ENCODE data around the gene RGS6. TPM values are rescaled to one million over a fixed set of nuclear protein-coding genes. Genes with fewer than 3 reads are reported as not detected.

RGS6 gene
- total RNA-seq, 4 donors from 2014 or later, result 7.6 to 25.3 (median 17.2) TPM

- H3K36me3 ChIP-seq, result no peaks in the 10 kb centered on the region
- H3K4me1 ChIP-seq, result peaks cover 10 to 15% of the 10 kb centered on the region in 2 donors
- TF ChIP-seq POLR2A (IDR thresholded peaks at IDR 0.05), result no peak
- no peak for TF ChIP-seq CTCF (IDR thresholded peaks at IDR 0.05)
- intact Hi-C loops (cut with DNase I), result no loop called here
- no peak overlapping the region for H3K4me3 ChIP-seq (replicated peaks in 1 of 3)
- no peak overlapping the region for H3K27ac ChIP-seq
- H3K9me3 ChIP-seq, result no peaks in the 10 kb centered on the region
- H3K27me3 ChIP-seq, result no peaks in the 10 kb centered on the region
- DNase-seq, result no peak
- WGBS, 2 donors, result 91 to 94% methylated on average over 8 of the region's 8 CpGs
Observed at GRCh38 chr14:71960494-71961353, 28.5 kb downstream of the RGS6 start.

- Histone ChIP-seq H3K9me3 (no peaks in the 10 kb centered on the region), H3K36me3 (no peaks in the 10 kb centered on the region), H3K27ac (no peak overlapping the region), H3K27me3 (no peaks in the 10 kb centered on the region), H3K4me3 (replicated peaks in 1 of 3) (no peak overlapping the region), H3K4me1 (peaks cover 10 to 15% of the 10 kb centered on the region in 2 donors)
- DNase-seq, result no peak
- TF ChIP-seq CTCF (IDR thresholded peaks at IDR 0.05) (no peak), POLR2A (IDR thresholded peaks at IDR 0.05) (no peak)
- intact Hi-C loops (cut with DNase I), result no loop called here
- 68% methylated on average over 4 of the region's 4 CpGs for WGBS, 2 donors
Observed at GRCh38 chr14:71961972-71962371, 29.7 kb downstream of the RGS6 start.

GRCh38 chr14:71964716-71965115 is 32.5 kb downstream of the RGS6 start:
- H3K4me1 ChIP-seq, result peaks cover 0 to 3% of the 10 kb centered on the region in 2 donors
- no peaks in the 10 kb centered on the region for H3K36me3 ChIP-seq
- H3K27ac ChIP-seq, result no peak overlapping the region
- H3K27me3 ChIP-seq, result no peaks in the 10 kb centered on the region
- no peak overlapping the region for H3K4me3 ChIP-seq (replicated peaks in 1 of 3)
- intact Hi-C loops (cut with DNase I), result no loop called here
- no peaks in the 10 kb centered on the region for H3K9me3 ChIP-seq
- WGBS, 2 donors, result 56 to 62% methylated on average over 7 of the region's 7 CpGs
- no peak for DNase-seq
- TF ChIP-seq POLR2A (IDR thresholded peaks at IDR 0.05) (no peak), CTCF (IDR thresholded peaks at IDR 0.05) (no peak)

GRCh38 chr14:71966528-71966927 is 34.3 kb downstream of the RGS6 start:
- intact Hi-C loops (cut with DNase I), result no loop called here
- Histone ChIP-seq H3K27me3 (no peaks in the 10 kb centered on the region), H3K27ac (no peak overlapping the region), H3K9me3 (no peaks in the 10 kb centered on the region), H3K4me1 (no peaks in the 10 kb centered on the region), H3K4me3 (replicated peaks in 1 of 3) (no peak overlapping the region), H3K36me3 (no peaks in the 10 kb centered on the region)
- WGBS, 2 donors, result 89 to 92% methylated on average over 2 of the region's 2 CpGs
- TF ChIP-seq CTCF (IDR thresholded peaks at IDR 0.05), result no peak
- TF ChIP-seq POLR2A (IDR thresholded peaks at IDR 0.05), result no peak
- no peak for DNase-seq

GRCh38 chr14:71967704-71968103 is 35.5 kb downstream of the RGS6 start:
- WGBS, 2 donors, result 80 to 86% methylated on average over 1 of the region's 1 CpG
- TF ChIP-seq POLR2A (IDR thresholded peaks at IDR 0.05) (no peak), CTCF (IDR thresholded peaks at IDR 0.05) (no peak)
- Histone ChIP-seq H3K27me3 (no peaks in the 10 kb centered on the region), H3K9me3 (no peaks in the 10 kb centered on the region), H3K4me3 (replicated peaks in 1 of 3) (no peak overlapping the region), H3K4me1 (no peaks in the 10 kb centered on the region), H3K36me3 (no peaks in the 10 kb centered on the region), H3K27ac (no peak overlapping the region)
- no peak for DNase-seq
- intact Hi-C loops (cut with DNase I), result no loop called here

Measured in thyroid gland (tissue), 4 donors.